Panc1 (cell line): Measurements from ENCODE around the gene PACRGL.

Experiments
- CTCF ChIP-seq: fragments of 450-650 bp; IDR thresholded peaks from 2 replicates; pipeline ENCODE4 v1.5.1; 2017; ENCODE audit warnings: mild to moderate bottlenecking
- POLR2AphosphoS5 ChIP-seq: IDR thresholded peaks from 2 replicates; pipeline ENCODE4 v1.6.1; 2012; ENCODE audit warnings: mild to moderate bottlenecking, low read depth, low read length, moderate library complexity
- REST ChIP-seq, 2 experiments: IDR thresholded peaks; 2 replicates each; pipeline ENCODE4 v1.6.1; 2011 to 2012; ENCODE audit warnings: low read depth in 2 of 2, control low read depth in 1 of 2, low read length in 1 of 2, mild to moderate bottlenecking in 1 of 2, moderate library complexity in 1 of 2; ENCODE audit not compliant: insufficient read depth in 1 of 2
- SIN3A ChIP-seq: IDR thresholded peaks from 2 replicates; pipeline ENCODE4 v1.6.1; 2012; ENCODE audit warnings: low read depth, mild to moderate bottlenecking, low read length, moderate library complexity, borderline replicate concordance; ENCODE audit not compliant: insufficient read depth
- TCF7L2 ChIP-seq: IDR thresholded peaks from 2 replicates; pipeline ENCODE4 v1.6.1; 2011; ENCODE audit warnings: mild to moderate bottlenecking, low read depth, low read length, inconsistent platforms

- TF ChIP-seq CTCF: no peak
- no peak for TF ChIP-seq REST (IDR thresholded peaks at IDR 0.05; ENCODE audit: insufficient read depth in 1 of 2, low read depth in 2 of 2, low read length in 1 of 2)
- no peak for TF ChIP-seq TCF7L2
- TF ChIP-seq SIN3A: no peak
- no peak for TF ChIP-seq POLR2AphosphoS5
Observed at GRCh38 chr4:20761382-20761781, 61.1 kb downstream of the PACRGL start.
